Measurements from ENCODE around the gene MOSMO. TPM values are rescaled to one million over a fixed set of nuclear protein-coding genes. Genes with fewer than 3 reads are reported as not detected.

The MOSMO gene
- total and polyA plus RNA-seq, 2 of the 4 experiments (the other 2 are of a cell fraction): 10.5 to 16.0 TPM

DNA sequence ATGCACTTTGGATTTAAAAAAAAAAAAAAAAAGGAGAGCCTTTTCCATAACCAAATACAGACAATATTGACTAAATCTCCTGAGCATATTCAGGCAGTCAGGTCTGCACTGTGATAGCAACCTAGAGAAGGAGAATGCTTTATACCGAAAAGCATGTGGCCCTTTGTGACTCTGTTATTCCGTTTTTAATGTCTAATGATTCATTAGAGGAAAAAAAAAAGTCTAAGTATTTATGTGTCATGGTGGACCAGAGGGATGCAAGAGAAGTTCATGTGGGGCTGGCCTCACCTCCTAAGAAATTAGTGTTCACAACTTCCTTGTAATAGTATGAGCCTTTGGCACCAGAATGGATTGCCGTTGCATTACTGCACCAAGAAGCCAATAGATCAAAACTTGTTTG is 73.1 kb downstream of the MOSMO start:
- H3K4me1 ChIP-seq (ENCODE audit: control insufficient read depth, insufficient read depth, low read length): peaks cover 8% of the 10 kb centered on the region
- dilution Hi-C loops (cut with HindIII; ENCODE audit: low sequenced_read_pairs, unreplicated experiment): no loop called here

More for the DNA sequence above, 73.1 kb downstream of the MOSMO start:
- DNase-seq (no peak), ATAC-seq (ENCODE audit: low read depth) (no peak)
- Histone ChIP-seq H3K23ac (ENCODE audit: low read depth, low read length) (no peak overlapping the region), H3K18ac (ENCODE audit: low read depth, low read length) (no peak overlapping the region), H2BK20ac (ENCODE audit: low read depth, low read length) (no peak overlapping the region), H2AK5ac (ENCODE audit: low read depth, low read length) (no peak overlapping the region), H3K4ac (ENCODE audit: low read depth, low read length) (no peak overlapping the region), H4K20me1 (ENCODE audit: insufficient read depth, low read length) (peaks cover 3% of the 10 kb centered on the region; the same call in 1 of the 2 replicates), H3K56ac (ENCODE audit: extremely low read depth, insufficient read depth, low read length) (no peak overlapping the region), H3K14ac (replicated peaks; ENCODE audit: low read depth, low read length) (no peak overlapping the region), H3K9ac (ENCODE audit: low read depth, low read length) (no peak overlapping the region), H2BK15ac (ENCODE audit: low read depth, low read length) (no peak overlapping the region), H2BK120ac (ENCODE audit: low read depth, low read length) (no peak overlapping the region), H4K91ac (ENCODE audit: insufficient read depth, low read depth, low read length) (no peak overlapping the region), H3K9me1 (ENCODE audit: insufficient read depth, low read length) (peaks cover 4% of the 10 kb centered on the region; the same call in 1 of the 2 replicates), H3K27me3 (ENCODE audit: control insufficient read depth, insufficient read depth, low read length) (no peaks in the 10 kb centered on the region), H3K4me3 (ENCODE audit: insufficient read depth, low read depth, low read length) (no peak overlapping the region), H3K36me3 (ENCODE audit: control insufficient read depth, insufficient read depth, low read length) (no peaks in the 10 kb centered on the region; the same call in 1 of the 2 replicates), H3K9me3 (ENCODE audit: control insufficient read depth, insufficient read depth, low read length) (no peaks in the 10 kb centered on the region), H3K79me1 (ENCODE audit: low read depth in 1 of 2, low read length in 2 of 2) (peaks cover 16 to 39% of the 10 kb centered on the region in 2 experiments), H2BK5ac (ENCODE audit: low read depth, low read length, poor library complexity, severe bottlenecking) (no peak overlapping the region), H2AFZ (replicated peaks; ENCODE audit: low read length, poor library complexity) (no peak overlapping the region), H2AK9ac (replicated peaks; ENCODE audit: low read depth, low read length, poor library complexity) (no peak overlapping the region), H4K8ac (ENCODE audit: low read depth in 2 of 2, low read length in 2 of 2) (no peak overlapping the region), H3K27ac (ENCODE audit: insufficient read depth, low read length) (no peak overlapping the region), H3K4me2 (ENCODE audit: low read depth, low read length) (no peak overlapping the region), H4K5ac (ENCODE audit: low read depth, low read length) (no peak overlapping the region)
- no peak for TF ChIP-seq RAD21 (IDR thresholded peaks at IDR 0.05; ENCODE audit: low read length)
- no peak for TF ChIP-seq NFE2L2 (IDR thresholded peaks at IDR 0.05; ENCODE audit: low read depth, low read length)
- TF ChIP-seq, protein P1, sequence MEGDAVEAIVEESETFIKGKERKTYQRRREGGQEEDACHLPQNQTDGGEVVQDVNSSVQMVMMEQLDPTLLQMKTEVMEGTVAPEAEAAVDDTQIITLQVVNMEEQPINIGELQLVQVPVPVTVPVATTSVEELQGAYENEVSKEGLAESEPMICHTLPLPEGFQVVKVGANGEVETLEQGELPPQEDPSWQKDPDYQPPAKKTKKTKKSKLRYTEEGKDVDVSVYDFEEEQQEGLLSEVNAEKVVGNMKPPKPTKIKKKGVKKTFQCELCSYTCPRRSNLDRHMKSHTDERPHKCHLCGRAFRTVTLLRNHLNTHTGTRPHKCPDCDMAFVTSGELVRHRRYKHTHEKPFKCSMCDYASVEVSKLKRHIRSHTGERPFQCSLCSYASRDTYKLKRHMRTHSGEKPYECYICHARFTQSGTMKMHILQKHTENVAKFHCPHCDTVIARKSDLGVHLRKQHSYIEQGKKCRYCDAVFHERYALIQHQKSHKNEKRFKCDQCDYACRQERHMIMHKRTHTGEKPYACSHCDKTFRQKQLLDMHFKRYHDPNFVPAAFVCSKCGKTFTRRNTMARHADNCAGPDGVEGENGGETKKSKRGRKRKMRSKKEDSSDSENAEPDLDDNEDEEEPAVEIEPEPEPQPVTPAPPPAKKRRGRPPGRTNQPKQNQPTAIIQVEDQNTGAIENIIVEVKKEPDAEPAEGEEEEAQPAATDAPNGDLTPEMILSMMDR (conservative IDR thresholded peaks at IDR 0.05; ENCODE audit: low read depth, low read length): no peak
- TF ChIP-seq RFX5 (IDR thresholded peaks at IDR 0.05; ENCODE audit: low read depth, low read length): no peak
- TF ChIP-seq CEBPB (IDR thresholded peaks at IDR 0.05; ENCODE audit: low read depth, low read length): no peak
- TF ChIP-seq, protein P2, sequence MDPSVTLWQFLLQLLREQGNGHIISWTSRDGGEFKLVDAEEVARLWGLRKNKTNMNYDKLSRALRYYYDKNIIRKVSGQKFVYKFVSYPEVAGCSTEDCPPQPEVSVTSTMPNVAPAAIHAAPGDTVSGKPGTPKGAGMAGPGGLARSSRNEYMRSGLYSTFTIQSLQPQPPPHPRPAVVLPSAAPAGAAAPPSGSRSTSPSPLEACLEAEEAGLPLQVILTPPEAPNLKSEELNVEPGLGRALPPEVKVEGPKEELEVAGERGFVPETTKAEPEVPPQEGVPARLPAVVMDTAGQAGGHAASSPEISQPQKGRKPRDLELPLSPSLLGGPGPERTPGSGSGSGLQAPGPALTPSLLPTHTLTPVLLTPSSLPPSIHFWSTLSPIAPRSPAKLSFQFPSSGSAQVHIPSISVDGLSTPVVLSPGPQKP (IDR thresholded peaks at IDR 0.05; ENCODE audit: borderline replicate concordance, low read depth, low read length): no peak
- no peak for TF ChIP-seq POLR2A (IDR thresholded peaks at IDR 0.05; ENCODE audit: low read depth, low read length)
- TF ChIP-seq RCOR1 (IDR thresholded peaks at IDR 0.05; ENCODE audit: insufficient replicate concordance, low read length): no peak
- no TSS peak for BruUV-seq (replicated peaks)
- WGBS, 2 experiments (ENCODE audit: extremely low coverage in 2 of 2, insufficient read length in 1 of 2): no CpG with 5 or more reads among the region's 3 CpGs
- in situ Hi-C loops (cut with MboI; ENCODE audit: low sequenced_read_pairs): no loop called here
- intact Hi-C loops (cut with micrococcal nuclease): loop anchor here (10.0 kb wide), 1 partner anchor 214 kb away; the partner anchor contains the start of gene POLR3E
- CTCF ChIA-PET: interaction anchor here (1.0 to 4.0 kb wide), 2 partner anchors 72 to 79 kb away, joined by 4 to 46 read pairs; no protein-coding TSS in a partner anchor
- POLR2A ChIA-PET (ENCODE audit: unreplicated experiment): no interaction called here
